Kidney (tissue), 14 donors: ENCODE measurements around the gene CORO2B. TPM values are rescaled to one million over a fixed set of nuclear protein-coding genes. Genes with fewer than 3 reads are reported as not detected.

Source experiments
- DNase-seq, 5 donors: peaks; one replicate each; pipeline ENCODE4 v3.0.0-alpha.2; 2013 to 2020
- FAIRE-seq: peaks from 2 replicates; lab custom pipeline; 2012; peaks lifted over from hg19 to GRCh38; lab: Jason Lieb, UNC
- H3K27ac ChIP-seq, 2 donors: one replicate each; pipeline ENCODE4 v1.7.0; 2013; ENCODE audit warnings: low read depth in 2 of 2, low read length in 2 of 2, inconsistent platforms in 1 of 2
- H3K27me3 ChIP-seq: one replicate; pipeline ENCODE4 v1.7.1; 2013; ENCODE audit warnings: low read length, inconsistent platforms; ENCODE audit not compliant: control insufficient read depth, insufficient read depth
- H3K36me3 ChIP-seq, 3 donors: one replicate each; pipeline versions ENCODE4 v1.7.0 to v1.7.1; 2013; ENCODE audit warnings: low read length in 3 of 3, control low read depth in 1 of 3, inconsistent platforms in 1 of 3; ENCODE audit not compliant: insufficient read depth in 3 of 3, control insufficient read depth in 2 of 3
- H3K4me1 ChIP-seq, 3 donors: one replicate each; pipeline versions ENCODE4 v1.7.0 to v1.7.1; 2013; ENCODE audit warnings: low read length in 3 of 3, inconsistent platforms in 1 of 3, low read depth in 1 of 3; ENCODE audit not compliant: control insufficient read depth in 2 of 3, insufficient read depth in 2 of 3
- H3K4me3 ChIP-seq, 3 donors: one replicate each; pipeline versions ENCODE4 v1.7.0 to v1.8.1; 2013; ENCODE audit warnings: low read length in 3 of 3, control low read depth in 1 of 3, inconsistent platforms in 1 of 3
- H3K9ac ChIP-seq, 3 donors: one replicate each; pipeline versions ENCODE4 v1.7.0 to v1.7.1; 2013; ENCODE audit warnings: low read length in 3 of 3, control low read depth in 1 of 3, inconsistent platforms in 1 of 3
- H3K9me3 ChIP-seq, 3 donors: one replicate each; pipeline versions ENCODE4 v1.7.0 to v1.7.1; 2013; ENCODE audit warnings: low read length in 3 of 3, control low read depth in 1 of 3, inconsistent platforms in 1 of 3; ENCODE audit not compliant: control insufficient read depth in 2 of 3, insufficient read depth in 1 of 3
- intact Hi-C: fragments of 100-400 bp; cut with DNase I; formaldehyde crosslinking; loops from one replicate; pipeline ENCODE4 v1.11.1; 2022
- polyA plus RNA-seq: library from polyadenylated mRNA; stranded (reverse); fragments of 350-450 nt; fragmentation: Illumina TruSeq; extraction: RNeasy Lipid Tissue Mini Kit (QIAGEN cat#74804); gene quantifications from one replicate; pipeline ENCODE4 v1.2.3, GENCODE V29; 2014; ENCODE audit warnings: low read depth, low replicate concordance; ENCODE audit not compliant: insufficient read depth
- total RNA-seq: library from RNA; stranded (reverse); fragmentation: NEBNext Ultra II Directional; extraction: Animal tissue kit (Norgen Biotek cat#: 25700); gene quantifications from one replicate; pipeline ENCODE4 v1.2.1, GENCODE V29; 2021
- TF ChIP-seq, protein P1 (sequence below): IDR thresholded peaks from 3 replicates; pipeline ENCODE4 v1.5.1; 2012; ENCODE audit warnings: mild to moderate bottlenecking, moderate library complexity, borderline replicate concordance; ENCODE audit not compliant: insufficient read depth; ENCODE audit errors: extremely low read depth
- donor health status: control.
- donor health status: control.
- donor health status: control.
- donor health status: control.
- donor health status: control.
- donor health status: DM: yes; HTN: yes; CAD: no.
- donor health status: Normal renal cell carcinoma (clear cell type).

CORO2B gene
- total and polyA plus RNA-seq, 2 donors from 2014 or later: 7.9 to 9.0 TPM

DNA sequence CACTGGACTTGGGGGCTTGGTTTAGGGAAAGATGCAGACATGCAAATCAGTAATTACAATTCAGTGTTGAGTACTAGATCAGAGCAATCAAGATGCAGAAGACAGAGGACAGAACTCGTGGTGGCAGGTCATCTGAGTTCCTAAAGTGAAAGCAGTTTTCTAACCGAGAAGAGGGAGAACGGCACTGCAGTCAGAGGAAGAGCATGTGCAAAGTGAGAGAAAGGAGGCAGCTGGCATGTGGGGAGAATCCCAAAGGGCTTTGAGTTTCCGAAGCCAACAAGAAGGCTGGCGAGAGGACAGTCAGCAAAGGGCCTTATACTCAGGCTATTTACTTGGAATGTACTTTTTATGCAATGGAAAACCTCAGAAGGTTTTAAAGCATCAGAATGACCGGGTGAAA, 154.9 kb downstream of the CORO2B start:
- TF ChIP-seq, protein P1, sequence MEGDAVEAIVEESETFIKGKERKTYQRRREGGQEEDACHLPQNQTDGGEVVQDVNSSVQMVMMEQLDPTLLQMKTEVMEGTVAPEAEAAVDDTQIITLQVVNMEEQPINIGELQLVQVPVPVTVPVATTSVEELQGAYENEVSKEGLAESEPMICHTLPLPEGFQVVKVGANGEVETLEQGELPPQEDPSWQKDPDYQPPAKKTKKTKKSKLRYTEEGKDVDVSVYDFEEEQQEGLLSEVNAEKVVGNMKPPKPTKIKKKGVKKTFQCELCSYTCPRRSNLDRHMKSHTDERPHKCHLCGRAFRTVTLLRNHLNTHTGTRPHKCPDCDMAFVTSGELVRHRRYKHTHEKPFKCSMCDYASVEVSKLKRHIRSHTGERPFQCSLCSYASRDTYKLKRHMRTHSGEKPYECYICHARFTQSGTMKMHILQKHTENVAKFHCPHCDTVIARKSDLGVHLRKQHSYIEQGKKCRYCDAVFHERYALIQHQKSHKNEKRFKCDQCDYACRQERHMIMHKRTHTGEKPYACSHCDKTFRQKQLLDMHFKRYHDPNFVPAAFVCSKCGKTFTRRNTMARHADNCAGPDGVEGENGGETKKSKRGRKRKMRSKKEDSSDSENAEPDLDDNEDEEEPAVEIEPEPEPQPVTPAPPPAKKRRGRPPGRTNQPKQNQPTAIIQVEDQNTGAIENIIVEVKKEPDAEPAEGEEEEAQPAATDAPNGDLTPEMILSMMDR: no peak

DNA sequence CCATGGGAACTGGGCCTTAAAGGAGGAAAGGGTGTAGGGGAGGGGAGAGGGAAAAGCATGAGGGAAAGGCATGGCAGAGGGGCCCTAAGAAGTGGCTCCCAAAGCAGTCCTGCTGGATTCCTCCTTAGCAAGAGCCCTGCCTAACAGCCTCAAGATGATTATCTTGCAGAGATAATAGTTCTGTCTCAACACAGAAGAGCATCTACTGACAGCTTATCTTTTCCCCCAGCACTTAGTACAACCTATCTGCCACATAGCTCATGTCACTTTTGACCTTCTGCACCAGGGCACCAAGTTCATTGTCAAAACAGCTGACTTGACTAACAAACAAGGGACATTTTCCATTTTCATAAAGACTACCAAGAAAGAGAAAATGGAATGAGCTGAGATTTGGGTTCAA, 155.6 kb downstream of the CORO2B start:
- DNase-seq (no peak), FAIRE-seq (no peak)
- Histone ChIP-seq H3K27me3 (no peaks in the 10 kb centered on the region), H3K27ac (no peak overlapping the region), H3K9me3 (no peaks in the 10 kb centered on the region), H3K36me3 (no peaks in the 10 kb centered on the region), H3K9ac (no peak overlapping the region), H3K4me3 (no peak overlapping the region), H3K4me1 (peaks cover 0 to 8% (median 0%) of the 10 kb centered on the region in 3 donors)
- TF ChIP-seq, protein P1: no peak
- intact Hi-C loops: no loop called here

More for the DNA sequence above, 154.9 kb downstream of the CORO2B start:
- Histone ChIP-seq H3K4me1 (peaks cover 0 to 8% (median 0%) of the 10 kb centered on the region in 3 donors), H3K36me3 (no peaks in the 10 kb centered on the region), H3K4me3 (no peak overlapping the region), H3K27me3 (no peaks in the 10 kb centered on the region), H3K9me3 (no peaks in the 10 kb centered on the region), H3K27ac (no peak overlapping the region), H3K9ac (no peak overlapping the region)
- DNase-seq (no peak), FAIRE-seq (no peak)
- intact Hi-C loops: no loop called here

DNA sequence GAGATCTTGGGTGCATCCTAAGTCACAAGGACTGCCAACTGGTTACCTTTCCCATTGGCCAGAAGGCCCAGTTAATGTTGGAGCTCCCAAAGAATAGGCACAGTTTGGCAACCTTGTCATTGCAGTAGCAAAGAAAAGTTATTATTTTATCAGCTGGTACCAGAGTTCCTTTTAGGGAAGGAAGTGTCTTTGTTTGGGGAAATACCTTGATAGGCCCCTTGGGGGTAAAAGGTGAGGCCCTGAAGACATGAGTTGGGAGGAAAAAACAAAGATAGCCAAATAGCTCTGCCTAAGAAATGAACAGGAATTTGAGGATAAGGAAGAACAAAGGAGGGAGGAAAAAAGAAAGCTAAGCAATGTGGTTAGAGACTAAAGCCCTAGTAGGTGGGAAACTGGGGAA, 156.1 kb downstream of the CORO2B start:
- no peaks in the 10 kb centered on the region for H3K9me3 ChIP-seq
- intact Hi-C loops: no loop called here

More for the DNA sequence above, 156.1 kb downstream of the CORO2B start:
- Histone ChIP-seq H3K27me3 (no peaks in the 10 kb centered on the region), H3K9ac (no peak overlapping the region), H3K36me3 (no peaks in the 10 kb centered on the region), H3K27ac (no peak overlapping the region), H3K4me1 (peaks cover 0 to 8% (median 0%) of the 10 kb centered on the region in 3 donors), H3K4me3 (no peak overlapping the region)
- TF ChIP-seq, protein P1: no peak
- no peak for DNase-seq
- FAIRE-seq: no peak
